ENCODE results near the gene CDH2.

DNA sequence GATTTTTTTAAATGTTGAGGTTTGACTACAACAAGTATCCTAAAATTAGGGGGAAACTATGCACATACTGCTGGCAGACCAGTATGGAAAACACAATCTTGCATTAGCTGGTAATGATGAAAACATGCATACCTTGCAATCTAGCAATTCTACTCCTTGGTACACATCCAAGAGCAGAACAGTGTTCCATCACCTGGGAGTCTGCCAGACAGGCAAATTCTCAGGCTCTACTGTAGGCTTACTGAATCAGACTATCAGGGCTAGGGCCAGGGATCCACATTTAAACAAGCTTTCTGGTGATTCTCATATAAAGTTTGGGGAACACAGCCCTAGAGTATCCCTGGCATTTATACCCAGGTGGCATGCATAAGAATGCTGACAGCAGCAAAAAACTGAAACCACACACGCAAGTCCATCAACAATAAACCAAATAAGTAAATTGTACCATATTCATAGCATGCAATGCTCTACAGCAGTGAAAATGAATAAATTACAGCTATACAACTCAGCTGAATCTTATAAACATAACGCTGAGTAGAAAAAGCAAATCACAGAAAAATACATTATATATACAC, 13.6 kb downstream of the CDH2 start:
- TF ChIP-seq, protein P1, sequence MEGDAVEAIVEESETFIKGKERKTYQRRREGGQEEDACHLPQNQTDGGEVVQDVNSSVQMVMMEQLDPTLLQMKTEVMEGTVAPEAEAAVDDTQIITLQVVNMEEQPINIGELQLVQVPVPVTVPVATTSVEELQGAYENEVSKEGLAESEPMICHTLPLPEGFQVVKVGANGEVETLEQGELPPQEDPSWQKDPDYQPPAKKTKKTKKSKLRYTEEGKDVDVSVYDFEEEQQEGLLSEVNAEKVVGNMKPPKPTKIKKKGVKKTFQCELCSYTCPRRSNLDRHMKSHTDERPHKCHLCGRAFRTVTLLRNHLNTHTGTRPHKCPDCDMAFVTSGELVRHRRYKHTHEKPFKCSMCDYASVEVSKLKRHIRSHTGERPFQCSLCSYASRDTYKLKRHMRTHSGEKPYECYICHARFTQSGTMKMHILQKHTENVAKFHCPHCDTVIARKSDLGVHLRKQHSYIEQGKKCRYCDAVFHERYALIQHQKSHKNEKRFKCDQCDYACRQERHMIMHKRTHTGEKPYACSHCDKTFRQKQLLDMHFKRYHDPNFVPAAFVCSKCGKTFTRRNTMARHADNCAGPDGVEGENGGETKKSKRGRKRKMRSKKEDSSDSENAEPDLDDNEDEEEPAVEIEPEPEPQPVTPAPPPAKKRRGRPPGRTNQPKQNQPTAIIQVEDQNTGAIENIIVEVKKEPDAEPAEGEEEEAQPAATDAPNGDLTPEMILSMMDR (conservative IDR thresholded peaks at IDR 0.05; ENCODE audit: low read depth in 2 of 2): no peak
- no peak for TF ChIP-seq EZH2 (IDR thresholded peaks at IDR 0.05; ENCODE audit: low read depth, unreplicated experiment)
- no peak for TF ChIP-seq POLR2AphosphoS5 (IDR thresholded peaks at IDR 0.05; ENCODE audit: low read depth)
- TF ChIP-seq EZH2phosphoT487 (IDR thresholded peaks at IDR 0.05; ENCODE audit: unreplicated experiment): no peak
- TF ChIP-seq, protein P2, sequence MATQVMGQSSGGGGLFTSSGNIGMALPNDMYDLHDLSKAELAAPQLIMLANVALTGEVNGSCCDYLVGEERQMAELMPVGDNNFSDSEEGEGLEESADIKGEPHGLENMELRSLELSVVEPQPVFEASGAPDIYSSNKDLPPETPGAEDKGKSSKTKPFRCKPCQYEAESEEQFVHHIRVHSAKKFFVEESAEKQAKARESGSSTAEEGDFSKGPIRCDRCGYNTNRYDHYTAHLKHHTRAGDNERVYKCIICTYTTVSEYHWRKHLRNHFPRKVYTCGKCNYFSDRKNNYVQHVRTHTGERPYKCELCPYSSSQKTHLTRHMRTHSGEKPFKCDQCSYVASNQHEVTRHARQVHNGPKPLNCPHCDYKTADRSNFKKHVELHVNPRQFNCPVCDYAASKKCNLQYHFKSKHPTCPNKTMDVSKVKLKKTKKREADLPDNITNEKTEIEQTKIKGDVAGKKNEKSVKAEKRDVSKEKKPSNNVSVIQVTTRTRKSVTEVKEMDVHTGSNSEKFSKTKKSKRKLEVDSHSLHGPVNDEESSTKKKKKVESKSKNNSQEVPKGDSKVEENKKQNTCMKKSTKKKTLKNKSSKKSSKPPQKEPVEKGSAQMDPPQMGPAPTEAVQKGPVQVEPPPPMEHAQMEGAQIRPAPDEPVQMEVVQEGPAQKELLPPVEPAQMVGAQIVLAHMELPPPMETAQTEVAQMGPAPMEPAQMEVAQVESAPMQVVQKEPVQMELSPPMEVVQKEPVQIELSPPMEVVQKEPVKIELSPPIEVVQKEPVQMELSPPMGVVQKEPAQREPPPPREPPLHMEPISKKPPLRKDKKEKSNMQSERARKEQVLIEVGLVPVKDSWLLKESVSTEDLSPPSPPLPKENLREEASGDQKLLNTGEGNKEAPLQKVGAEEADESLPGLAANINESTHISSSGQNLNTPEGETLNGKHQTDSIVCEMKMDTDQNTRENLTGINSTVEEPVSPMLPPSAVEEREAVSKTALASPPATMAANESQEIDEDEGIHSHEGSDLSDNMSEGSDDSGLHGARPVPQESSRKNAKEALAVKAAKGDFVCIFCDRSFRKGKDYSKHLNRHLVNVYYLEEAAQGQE (IDR thresholded peaks at IDR 0.05; ENCODE audit: unreplicated experiment): no peak
- TF ChIP-seq ZNF114 (CRISPR knock-in tag; IDR thresholded peaks at IDR 0.05): no peak
- TF ChIP-seq ZNF331 (CRISPR knock-in tag; IDR thresholded peaks at IDR 0.05; ENCODE audit: low read depth): no peak
- TF ChIP-seq, protein P3, sequence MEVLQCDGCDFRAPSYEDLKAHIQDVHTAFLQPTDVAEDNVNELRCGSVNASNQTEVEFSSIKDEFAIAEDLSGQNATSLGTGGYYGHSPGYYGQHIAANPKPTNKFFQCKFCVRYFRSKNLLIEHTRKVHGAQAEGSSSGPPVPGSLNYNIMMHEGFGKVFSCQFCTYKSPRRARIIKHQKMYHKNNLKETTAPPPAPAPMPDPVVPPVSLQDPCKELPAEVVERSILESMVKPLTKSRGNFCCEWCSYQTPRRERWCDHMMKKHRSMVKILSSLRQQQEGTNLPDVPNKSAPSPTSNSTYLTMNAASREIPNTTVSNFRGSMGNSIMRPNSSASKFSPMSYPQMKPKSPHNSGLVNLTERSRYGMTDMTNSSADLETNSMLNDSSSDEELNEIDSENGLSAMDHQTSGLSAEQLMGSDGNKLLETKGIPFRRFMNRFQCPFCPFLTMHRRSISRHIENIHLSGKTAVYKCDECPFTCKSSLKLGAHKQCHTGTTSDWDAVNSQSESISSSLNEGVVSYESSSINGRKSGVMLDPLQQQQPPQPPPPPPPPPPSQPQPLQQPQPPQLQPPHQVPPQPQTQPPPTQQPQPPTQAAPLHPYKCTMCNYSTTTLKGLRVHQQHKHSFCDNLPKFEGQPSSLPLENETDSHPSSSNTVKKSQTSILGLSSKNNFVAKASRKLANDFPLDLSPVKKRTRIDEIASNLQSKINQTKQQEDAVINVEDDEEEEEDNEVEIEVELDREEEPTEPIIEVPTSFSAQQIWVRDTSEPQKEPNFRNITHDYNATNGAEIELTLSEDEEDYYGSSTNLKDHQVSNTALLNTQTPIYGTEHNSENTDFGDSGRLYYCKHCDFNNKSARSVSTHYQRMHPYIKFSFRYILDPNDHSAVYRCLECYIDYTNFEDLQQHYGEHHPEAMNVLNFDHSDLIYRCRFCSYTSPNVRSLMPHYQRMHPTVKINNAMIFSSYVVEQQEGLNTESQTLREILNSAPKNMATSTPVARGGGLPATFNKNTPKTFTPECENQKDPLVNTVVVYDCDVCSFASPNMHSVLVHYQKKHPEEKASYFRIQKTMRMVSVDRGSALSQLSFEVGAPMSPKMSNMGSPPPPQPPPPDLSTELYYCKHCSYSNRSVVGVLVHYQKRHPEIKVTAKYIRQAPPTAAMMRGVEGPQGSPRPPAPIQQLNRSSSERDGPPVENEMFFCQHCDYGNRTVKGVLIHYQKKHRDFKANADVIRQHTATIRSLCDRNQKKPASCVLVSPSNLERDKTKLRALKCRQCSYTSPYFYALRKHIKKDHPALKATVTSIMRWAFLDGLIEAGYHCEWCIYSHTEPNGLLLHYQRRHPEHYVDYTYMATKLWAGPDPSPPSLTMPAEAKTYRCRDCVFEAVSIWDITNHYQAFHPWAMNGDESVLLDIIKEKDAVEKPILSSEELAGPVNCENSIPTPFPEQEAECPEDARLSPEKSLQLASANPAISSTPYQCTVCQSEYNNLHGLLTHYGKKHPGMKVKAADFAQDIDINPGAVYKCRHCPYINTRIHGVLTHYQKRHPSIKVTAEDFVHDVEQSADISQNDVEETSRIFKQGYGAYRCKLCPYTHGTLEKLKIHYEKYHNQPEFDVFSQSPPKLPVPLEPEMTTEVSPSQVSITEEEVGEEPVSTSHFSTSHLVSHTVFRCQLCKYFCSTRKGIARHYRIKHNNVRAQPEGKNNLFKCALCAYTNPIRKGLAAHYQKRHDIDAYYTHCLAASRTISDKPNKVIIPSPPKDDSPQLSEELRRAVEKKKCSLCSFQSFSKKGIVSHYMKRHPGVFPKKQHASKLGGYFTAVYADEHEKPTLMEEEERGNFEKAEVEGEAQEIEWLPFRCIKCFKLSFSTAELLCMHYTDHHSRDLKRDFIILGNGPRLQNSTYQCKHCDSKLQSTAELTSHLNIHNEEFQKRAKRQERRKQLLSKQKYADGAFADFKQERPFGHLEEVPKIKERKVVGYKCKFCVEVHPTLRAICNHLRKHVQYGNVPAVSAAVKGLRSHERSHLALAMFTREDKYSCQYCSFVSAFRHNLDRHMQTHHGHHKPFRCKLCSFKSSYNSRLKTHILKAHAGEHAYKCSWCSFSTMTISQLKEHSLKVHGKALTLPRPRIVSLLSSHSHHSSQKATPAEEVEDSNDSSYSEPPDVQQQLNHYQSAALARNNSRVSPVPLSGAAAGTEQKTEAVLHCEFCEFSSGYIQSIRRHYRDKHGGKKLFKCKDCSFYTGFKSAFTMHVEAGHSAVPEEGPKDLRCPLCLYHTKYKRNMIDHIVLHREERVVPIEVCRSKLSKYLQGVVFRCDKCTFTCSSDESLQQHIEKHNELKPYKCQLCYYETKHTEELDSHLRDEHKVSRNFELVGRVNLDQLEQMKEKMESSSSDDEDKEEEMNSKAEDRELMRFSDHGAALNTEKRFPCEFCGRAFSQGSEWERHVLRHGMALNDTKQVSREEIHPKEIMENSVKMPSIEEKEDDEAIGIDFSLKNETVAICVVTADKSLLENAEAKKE (CRISPR knock-in tag; IDR thresholded peaks at IDR 0.05): no peak
